ACC112 (cell line): Measurements from ENCODE around the gene FSTL1.
A peak's percentile ranks its signal among the peaks of the same experiment; 100 is the strongest.

ENCODE experiments used
- H2AFZ ChIP-seq: fragments of 200-600 bp; sonication (generic); one replicate; pipeline ENCODE4 v1.6.0; 2017; ENCODE audit warnings: antibody characterized with exemption, low read length; ENCODE audit not compliant: unreplicated experiment
- H3K27ac ChIP-seq: fragments of 200-600 bp; sonication (generic); 2 replicates; pipeline ENCODE4 v1.5.1; 2014; ENCODE audit warnings: low read depth, mild to moderate bottlenecking, antibody characterized with exemption, low read length, moderate library complexity
- H3K27me3 ChIP-seq: fragments of 200-600 bp; sonication (generic); 2 replicates; pipeline ENCODE4 v1.6.1; 2014; ENCODE audit warnings: mild to moderate bottlenecking, antibody characterized with exemption, low read length, moderate library complexity, mixed read lengths; ENCODE audit not compliant: insufficient read depth
- H3K36me3 ChIP-seq: fragments of 200-600 bp; sonication (generic); 2 replicates; pipeline ENCODE4 v1.6.1; 2016; ENCODE audit warnings: mild to moderate bottlenecking, antibody characterized with exemption, low read length, moderate library complexity, mixed read lengths; ENCODE audit not compliant: insufficient read depth
- H3K4me1 ChIP-seq: fragments of 200-600 bp; sonication (generic); one replicate; pipeline ENCODE4 v1.6.1; 2016; ENCODE audit warnings: low read length, mixed read lengths; ENCODE audit not compliant: insufficient read depth, unreplicated experiment, control insufficient read depth
- H3K4me3 ChIP-seq: fragments of 200-600 bp; sonication (generic); 2 replicates; pipeline ENCODE4 v1.5.1; 2014; ENCODE audit warnings: mild to moderate bottlenecking, low read depth, low read length
- H3K79me2 ChIP-seq: fragments of 200-600 bp; sonication (generic); one replicate; pipeline ENCODE4 v1.6.0; 2016; ENCODE audit warnings: low read length; ENCODE audit not compliant: control insufficient read depth, unreplicated experiment, insufficient read depth

FSTL1 gene

GRCh38 chr3:120440001-120440703, 10.6 kb downstream of the FSTL1 start:
- Histone ChIP-seq H3K27me3 (no peaks in the 10 kb centered on the region), H3K27ac (peak overlapping the region; percentile 87), H3K4me3 (no peak overlapping the region)

GRCh38 chr3:120438665-120439370, 12.0 kb downstream of the FSTL1 start:
- H2AFZ ChIP-seq = no peak overlapping the region
- peaks cover 95% of the 10 kb centered on the region for H3K79me2 ChIP-seq
- peak overlapping the region; percentile 19; the same call in 1 of the 2 replicates for H3K4me3 ChIP-seq
- H3K27me3 ChIP-seq = no peaks in the 10 kb centered on the region
- H3K4me1 ChIP-seq = peaks cover 91% of the 10 kb centered on the region
- H3K36me3 ChIP-seq = peaks cover 39% of the 10 kb centered on the region
- H3K27ac ChIP-seq = peak overlapping the region; percentile 87

More at GRCh38 chr3:120440001-120440703, 10.6 kb downstream of the FSTL1 start:
- Histone ChIP-seq H3K79me2 (peaks cover 94% of the 10 kb centered on the region), H2AFZ (no peak overlapping the region), H3K36me3 (peaks cover 34% of the 10 kb centered on the region), H3K4me1 (peaks cover 89% of the 10 kb centered on the region)

- H3K27ac ChIP-seq = peak overlapping the region; percentile 87
- H3K27me3 ChIP-seq = no peaks in the 10 kb centered on the region
- peaks cover 91% of the 10 kb centered on the region for H3K4me1 ChIP-seq
- no peak overlapping the region for H2AFZ ChIP-seq
- H3K79me2 ChIP-seq = peaks cover 95% of the 10 kb centered on the region
- H3K4me3 ChIP-seq = peak overlapping the region; percentile 19; the same call in 1 of the 2 replicates
- H3K36me3 ChIP-seq = peaks cover 44% of the 10 kb centered on the region
These were observed 12.6 kb downstream of the FSTL1 start for GRCh38 chr3:120438216-120438615.

DNA sequence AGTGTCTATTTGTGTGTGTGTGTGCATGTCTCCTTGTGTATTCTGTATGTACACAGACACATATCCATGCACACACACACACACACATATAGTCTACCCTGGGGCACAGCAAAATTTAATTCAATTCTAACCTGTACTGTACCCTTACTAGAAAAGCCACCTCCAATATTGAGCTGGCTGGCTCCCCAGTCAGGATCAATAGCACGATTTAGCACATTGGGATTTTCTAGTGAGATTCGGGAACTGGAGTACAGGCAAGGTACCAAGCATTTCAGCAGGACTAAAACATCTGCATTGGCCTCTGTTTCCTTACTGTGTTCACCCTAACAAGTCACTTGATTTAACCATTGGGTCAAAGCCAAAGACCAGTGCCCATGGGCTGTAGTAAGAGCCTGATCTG, 13.2 kb downstream of the FSTL1 start:
- H3K27me3 ChIP-seq = no peaks in the 10 kb centered on the region
- H3K4me1 ChIP-seq = peaks cover 95% of the 10 kb centered on the region
- peaks cover 50% of the 10 kb centered on the region for H3K36me3 ChIP-seq
- H3K79me2 ChIP-seq = peaks cover 98% of the 10 kb centered on the region
- H3K27ac ChIP-seq = peak overlapping the region; percentile 87
- no peak overlapping the region for H2AFZ ChIP-seq
- no peak overlapping the region for H3K4me3 ChIP-seq

GRCh38 chr3:120436523-120437050, 14.2 kb downstream of the FSTL1 start:
- Histone ChIP-seq H3K27ac (peak overlapping the region; percentile 87), H3K36me3 (peaks cover 53% of the 10 kb centered on the region), H3K4me3 (peak overlapping the region; percentile 17; the same call in 1 of the 2 replicates), H3K4me1 (peaks cover 98% of the 10 kb centered on the region), H3K27me3 (no peaks in the 10 kb centered on the region), H2AFZ (no peak overlapping the region), H3K79me2 (peaks cover 99% of the 10 kb centered on the region)

DNA sequence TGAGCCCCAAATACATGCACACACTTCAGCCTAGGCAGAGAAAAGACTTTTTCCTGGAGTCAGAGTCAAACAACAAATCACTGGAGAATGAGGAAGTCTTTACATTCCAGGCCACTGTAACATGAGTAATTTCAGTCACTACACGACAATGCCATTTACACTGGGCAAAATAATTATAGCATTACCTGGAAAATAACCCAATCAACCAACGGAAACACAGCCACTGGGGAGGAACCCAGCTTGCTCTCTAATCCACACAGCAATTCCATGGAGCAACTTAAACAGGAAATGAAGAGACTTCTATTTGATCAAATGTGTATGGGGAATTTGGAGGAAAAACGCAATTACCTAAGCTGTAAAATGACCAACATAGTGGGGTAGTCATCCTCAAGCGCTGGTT, 15.2 kb downstream of the FSTL1 start:
- peak overlapping the region; percentile 87 for H3K27ac ChIP-seq
- H3K36me3 ChIP-seq = peaks cover 55% of the 10 kb centered on the region
- no peaks in the 10 kb centered on the region for H3K27me3 ChIP-seq
- peaks cover 98% of the 10 kb centered on the region for H3K79me2 ChIP-seq
- peaks cover 98% of the 10 kb centered on the region for H3K4me1 ChIP-seq
- peak overlapping the region; percentile 17; the same call in 1 of the 2 replicates for H3K4me3 ChIP-seq
- no peak overlapping the region for H2AFZ ChIP-seq

DNA sequence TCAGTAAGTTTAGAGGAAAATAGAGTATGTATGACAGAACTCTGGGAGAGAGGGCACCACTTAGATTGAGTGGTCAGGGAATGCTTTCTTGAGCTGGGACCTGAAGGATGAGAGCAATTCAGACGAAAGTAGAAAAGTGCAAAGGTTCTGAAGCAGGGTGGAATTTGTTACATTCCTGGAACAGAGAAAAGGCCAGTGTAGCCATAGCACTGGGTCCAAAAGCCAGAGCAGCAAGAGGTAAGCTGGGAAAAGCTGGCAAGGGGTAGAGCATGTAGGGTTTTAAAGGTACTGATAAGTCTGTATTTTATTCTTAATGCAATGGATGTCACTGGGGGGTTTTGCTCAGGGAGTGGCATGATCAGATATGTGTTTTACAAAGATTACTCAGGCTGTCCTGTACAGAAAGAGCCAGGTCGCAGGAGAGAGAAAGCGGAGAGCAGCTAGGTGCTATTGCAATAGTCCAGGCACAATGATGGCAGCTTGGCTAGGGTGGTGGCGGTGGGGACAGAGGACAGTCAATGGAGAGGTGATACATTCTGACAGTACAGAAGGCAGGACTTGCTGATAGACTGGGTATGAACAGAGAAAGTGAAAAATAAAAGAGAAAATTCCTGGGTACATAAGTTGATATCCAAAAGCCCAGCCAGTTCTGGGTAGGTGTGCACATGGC, 17.0 kb downstream of the FSTL1 start:
- H3K4me1 ChIP-seq = peaks cover 98% of the 10 kb centered on the region
- no peak overlapping the region for H2AFZ ChIP-seq
- H3K27ac ChIP-seq = peak overlapping the region; percentile 77; the same call in 1 of the 2 replicates
- H3K79me2 ChIP-seq = peaks cover 95% of the 10 kb centered on the region
- H3K4me3 ChIP-seq = no peak overlapping the region
- no peaks in the 10 kb centered on the region for H3K27me3 ChIP-seq
- H3K36me3 ChIP-seq = peaks cover 56% of the 10 kb centered on the region

DNA sequence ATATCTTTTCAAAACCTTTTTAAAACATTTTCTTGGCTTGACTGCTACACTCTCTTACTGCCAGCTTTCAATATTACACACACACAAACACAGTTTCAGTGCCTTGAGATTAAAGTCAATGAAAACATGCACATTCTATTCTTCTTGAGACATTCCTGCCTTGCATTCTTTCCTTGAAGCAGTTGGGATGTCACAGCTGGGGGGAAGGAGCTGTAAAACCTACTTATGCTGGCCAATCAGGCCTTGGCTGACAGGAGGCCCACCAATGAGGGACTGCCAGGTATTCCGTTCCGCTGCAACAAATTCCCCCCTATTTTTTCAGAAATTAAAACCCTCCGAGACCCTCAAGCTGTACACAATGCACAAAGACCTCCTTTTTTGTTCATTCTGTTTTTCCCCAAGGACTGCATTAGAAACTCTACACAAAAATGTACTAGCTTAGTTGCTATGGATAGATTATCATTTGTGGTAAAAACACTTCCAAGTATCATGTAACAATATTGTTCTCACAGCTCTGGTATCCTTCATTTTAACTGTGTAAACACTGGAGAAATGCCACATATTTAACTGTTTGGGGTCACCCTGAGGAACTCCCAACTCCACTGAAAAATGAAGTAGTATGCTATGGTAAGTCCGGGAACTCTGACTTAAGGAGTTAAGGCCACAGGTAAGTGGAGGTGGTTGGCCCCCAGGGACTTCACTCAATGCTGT, 18.5 kb downstream of the FSTL1 start:
- Histone ChIP-seq H3K27me3 (no peaks in the 10 kb centered on the region), H3K36me3 (peaks cover 56% of the 10 kb centered on the region), H3K79me2 (peaks cover 94% of the 10 kb centered on the region), H3K4me3 (peak overlapping the region; percentile 22; the same call in 1 of the 2 replicates), H3K4me1 (peaks cover 97% of the 10 kb centered on the region), H3K27ac (peak overlapping the region; percentile 77), H2AFZ (no peak overlapping the region)

DNA sequence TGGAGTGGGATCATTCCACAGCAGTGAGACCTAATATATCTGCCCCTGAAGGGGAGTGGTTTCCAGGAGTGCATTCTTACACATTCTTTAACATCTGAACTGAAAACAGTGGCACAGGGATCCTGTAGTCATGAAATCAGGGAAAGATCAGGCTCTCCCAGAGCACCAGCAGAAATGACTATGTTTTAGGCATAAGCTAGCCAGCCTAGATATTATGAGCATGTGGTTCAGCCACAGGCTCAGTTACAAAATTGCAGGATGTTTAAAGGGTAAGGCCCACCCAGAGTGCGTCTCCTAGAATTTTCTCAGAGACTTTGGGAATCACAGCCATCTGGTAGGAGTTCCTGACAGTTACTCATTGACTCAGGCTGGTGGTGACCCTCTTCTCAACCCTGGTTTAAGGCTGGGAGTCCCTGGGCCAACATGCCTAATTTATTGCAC, 20.9 kb downstream of the FSTL1 start:
- H3K27ac ChIP-seq = peak overlapping the region; percentile 49
- H3K4me3 ChIP-seq = no peak overlapping the region
- H3K27me3 ChIP-seq = no peaks in the 10 kb centered on the region
- H3K36me3 ChIP-seq = peaks cover 53% of the 10 kb centered on the region
- no peak overlapping the region for H2AFZ ChIP-seq
- peaks cover 94% of the 10 kb centered on the region for H3K79me2 ChIP-seq
- peaks cover 97% of the 10 kb centered on the region for H3K4me1 ChIP-seq

GRCh38 chr3:120428924-120429323, 21.9 kb downstream of the FSTL1 start:
- H3K4me3 ChIP-seq = no peak overlapping the region
- H3K79me2 ChIP-seq = peaks cover 93% of the 10 kb centered on the region
- peak overlapping the region; percentile 49 for H3K27ac ChIP-seq
- H2AFZ ChIP-seq = no peak overlapping the region
- H3K27me3 ChIP-seq = no peaks in the 10 kb centered on the region
- H3K36me3 ChIP-seq = peaks cover 44% of the 10 kb centered on the region
- H3K4me1 ChIP-seq = peaks cover 98% of the 10 kb centered on the region
